Femur (tissue), 1 donor: ENCODE measurements around the gene WDR74.
"Not testable (repeated sequence)": the region's sequence is repeated elsewhere in the genome, so short reads cannot be mapped to it uniquely, and the experiment has no call there.

ENCODE experiments used
- DNase-seq: peaks from one replicate; pipeline ENCODE4 v3.0.0-alpha.2; 2017

The WDR74 gene

DNA sequence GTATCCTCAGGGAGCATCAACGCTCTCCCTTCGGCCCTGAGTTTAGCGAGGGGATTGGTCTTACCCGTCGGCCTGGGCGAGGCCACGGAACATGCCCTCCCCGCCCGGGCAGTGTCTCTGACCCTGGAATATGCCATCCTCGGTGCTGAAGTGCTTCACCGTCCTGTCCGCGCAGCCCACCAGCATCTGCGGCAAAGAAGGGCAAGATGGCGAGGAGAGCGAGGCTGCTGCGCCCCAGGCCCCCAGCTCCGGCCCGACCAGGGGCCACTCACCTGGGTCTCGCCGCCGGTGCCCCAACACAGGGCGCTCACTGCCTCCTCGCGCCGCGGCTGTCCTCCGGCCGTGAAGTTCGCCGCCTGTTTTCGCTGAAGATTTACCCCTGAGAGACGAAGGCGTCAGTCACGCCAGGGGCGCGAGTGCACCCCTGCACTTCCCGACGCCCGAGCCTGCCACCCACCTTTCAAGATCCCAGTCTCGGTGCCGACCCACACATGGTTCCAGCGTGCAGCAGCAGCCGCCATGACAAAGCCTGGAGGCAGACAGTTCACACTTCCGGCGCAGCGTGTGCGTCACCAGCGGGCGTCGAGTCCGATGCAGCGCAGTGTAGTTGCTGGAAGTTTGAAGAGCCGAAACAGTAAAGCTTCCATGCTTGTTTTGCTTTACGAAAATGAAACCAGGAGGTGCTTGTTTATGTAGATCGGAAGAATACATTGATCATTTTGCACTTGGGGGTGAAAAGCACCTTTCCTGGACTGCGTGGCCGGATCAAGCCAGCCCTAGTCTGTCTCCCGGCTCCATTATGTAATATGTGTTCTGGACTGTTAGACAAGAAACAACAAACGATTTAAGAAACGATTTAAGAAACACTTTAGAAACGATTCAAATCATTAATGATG is at the start of gene WDR74:
TSS of gene WDR74 (minus strand) at position 541 of the 896 bp plus-strand sequence. CDS start at position 521, 20 bp downstream.
- DNase-seq, result peak; percentile 97

DNA sequence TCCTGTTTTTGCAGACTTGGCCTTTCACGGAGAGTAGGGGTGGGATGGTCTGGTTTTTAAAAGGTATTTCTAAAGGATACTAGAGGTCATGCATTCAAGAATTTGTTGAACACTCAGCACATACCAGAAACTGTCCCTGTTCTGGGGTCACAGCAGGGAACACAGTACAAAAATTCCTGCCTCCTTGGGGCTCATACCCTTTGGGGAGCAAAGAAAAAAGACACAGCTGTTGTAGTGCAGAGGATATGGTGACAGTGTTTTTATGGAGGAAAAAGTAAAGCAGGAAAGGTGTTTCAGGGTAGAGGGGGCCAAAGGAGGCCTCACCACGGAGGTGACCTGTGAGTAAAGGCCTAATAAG is 49.7 kb upstream of the WDR74 start:
- DNase-seq, result no peak

DNA sequence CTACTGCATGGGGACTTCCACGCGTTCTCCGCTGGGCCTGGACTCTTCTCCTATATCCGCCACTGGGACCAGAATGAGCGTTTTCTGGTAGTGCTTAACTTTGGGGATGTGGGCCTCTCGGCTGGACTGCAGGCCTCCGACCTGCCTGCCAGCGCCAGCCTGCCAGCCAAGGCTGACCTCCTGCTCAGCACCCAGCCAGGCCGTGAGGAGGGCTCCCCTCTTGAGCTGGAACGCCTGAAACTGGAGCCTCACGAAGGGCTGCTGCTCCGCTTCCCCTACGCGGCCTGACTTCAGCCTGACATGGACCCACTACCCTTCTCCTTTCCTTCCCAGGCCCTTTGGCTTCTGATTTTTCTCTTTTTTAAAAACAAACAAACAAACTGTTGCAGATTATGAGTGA is 49.0 kb upstream of the WDR74 start:
- DNase-seq, result no peak

DNA sequence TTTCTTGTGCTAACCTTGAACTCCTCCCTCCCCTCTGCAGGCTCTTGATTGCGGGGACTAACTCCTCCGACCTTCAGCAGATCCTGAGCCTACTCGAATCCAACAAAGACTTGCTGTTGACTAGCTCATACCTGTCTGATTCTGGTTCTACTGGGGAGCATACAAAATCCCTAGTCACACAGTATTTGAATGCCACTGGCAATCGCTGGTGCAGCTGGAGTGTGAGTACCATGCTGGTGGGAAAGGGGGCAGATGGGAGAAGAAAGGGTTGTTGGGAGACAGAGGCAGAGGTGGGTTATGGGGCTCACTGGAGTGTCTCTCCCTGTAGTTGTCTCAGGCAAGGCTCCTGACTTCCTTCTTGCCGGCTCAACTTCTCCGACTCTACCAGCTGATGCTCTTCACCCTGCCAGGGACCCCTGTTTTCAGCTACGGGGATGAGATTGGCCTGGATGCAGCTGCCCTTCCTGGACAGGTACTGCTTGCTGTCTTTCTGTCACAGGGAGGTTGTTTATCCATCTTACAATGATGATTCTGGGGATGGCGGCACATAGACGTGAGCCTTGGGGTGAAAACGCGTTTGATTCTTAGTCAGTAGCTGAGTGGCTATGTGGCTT is 45.9 kb upstream of the WDR74 start:
- DNase-seq, result no peak

GRCh38 chr11:62883673-62884072 is 44.3 kb upstream of the WDR74 start:
- no peak for DNase-seq

- no peak for DNase-seq
These were observed 43.6 kb upstream of the WDR74 start for GRCh38 chr11:62882788-62883501.

DNA sequence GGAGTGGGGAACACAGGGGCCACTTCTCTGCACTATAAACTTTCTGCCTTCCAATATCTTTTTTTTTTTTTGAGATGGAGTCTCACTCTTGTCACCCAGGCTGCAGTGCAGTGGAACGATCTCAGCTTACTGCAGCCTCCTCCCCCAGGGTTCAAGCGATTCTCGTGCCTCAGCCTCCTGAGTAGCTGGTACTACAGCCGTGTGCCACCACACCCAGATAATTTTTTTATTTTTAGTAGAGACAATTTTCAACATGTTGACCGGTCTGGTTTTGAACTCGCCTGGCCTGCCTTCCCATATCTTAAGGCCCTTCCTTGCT is 43.0 kb upstream of the WDR74 start:
- DNase-seq, result no peak

- DNase-seq, result peak; percentile 97
These were observed 42.4 kb upstream of the WDR74 start for GRCh38 chr11:62881579-62882430.

DNA sequence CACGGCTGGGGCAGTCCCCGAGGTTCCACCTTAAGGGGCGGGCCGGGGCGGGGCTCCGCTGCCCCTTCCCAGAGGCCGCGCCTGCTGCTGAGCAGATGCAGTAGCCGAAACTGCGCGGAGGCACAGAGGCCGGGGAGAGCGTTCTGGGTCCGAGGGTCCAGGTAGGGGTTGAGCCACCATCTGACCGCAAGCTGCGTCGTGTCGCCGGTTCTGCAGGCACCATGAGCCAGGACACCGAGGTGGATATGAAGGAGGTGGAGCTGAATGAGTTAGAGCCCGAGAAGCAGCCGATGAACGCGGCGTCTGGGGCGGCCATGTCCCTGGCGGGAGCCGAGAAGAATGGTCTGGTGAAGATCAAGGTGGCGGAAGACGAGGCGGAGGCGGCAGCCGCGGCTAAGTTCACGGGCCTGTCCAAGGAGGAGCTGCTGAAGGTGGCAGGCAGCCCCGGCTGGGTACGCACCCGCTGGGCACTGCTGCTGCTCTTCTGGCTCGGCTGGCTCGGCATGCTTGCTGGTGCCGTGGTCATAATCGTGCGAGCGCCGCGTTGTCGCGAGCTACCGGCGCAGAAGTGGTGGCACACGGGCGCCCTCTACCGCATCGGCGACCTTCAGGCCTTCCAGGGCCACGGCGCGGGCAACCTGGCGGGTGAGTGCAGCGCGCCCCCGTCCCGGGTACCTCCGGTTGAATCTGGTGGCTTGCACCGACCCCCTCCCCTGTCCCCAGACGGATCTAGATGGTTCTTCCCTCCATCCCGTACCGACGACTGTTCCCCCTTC is 41.6 kb upstream of the WDR74 start, which contains the start of gene SLC3A2:
TSS of gene SLC3A2 (plus strand) at position 94 of the 776 bp plus-strand sequence. CDS start at position 222, 128 bp downstream.
- peak; percentile 93 for DNase-seq

- DNase-seq, result no peak
These were observed 40.9 kb upstream of the WDR74 start for GRCh38 chr11:62880231-62880802.

DNA sequence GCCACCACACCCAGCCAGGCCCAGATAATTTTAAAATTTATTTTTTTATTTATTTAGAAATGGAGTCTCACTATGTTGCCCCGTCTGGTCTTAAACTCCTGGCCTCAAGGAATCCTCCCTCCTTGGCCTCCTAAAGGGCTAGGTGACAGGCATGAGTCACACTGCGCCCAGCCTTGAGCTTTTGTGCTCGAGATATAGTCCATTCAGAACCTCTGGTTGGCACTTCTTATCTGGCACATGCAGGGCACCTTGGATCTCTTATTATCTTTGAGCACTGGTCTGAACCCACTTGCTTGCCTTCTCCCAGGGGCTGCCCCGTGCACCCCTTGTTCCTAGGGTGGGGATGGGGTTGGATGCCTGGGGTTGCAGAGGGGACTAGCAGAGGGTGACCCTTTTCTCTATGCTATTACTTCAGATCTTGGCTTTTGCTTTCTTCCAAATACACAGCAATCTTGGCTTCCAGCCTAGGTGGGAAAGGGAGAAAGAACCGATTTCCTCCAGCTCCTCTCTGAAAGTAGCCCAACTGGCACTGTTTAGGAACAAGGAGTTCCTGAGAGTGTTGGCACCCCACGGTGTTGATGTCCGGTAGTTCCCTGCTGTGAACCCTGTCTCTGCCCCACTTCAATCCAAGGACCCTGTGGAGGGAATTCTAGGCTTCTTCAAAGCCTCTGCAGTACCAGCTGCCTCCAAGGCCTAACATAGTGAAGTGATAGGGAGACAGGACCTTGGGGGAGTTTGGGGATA is 40.0 kb upstream of the WDR74 start:
- no peak for DNase-seq

GRCh38 chr11:62876712-62877111 is 37.3 kb upstream of the WDR74 start:
- DNase-seq, result no peak

- no peak for DNase-seq
These were observed 36.5 kb upstream of the WDR74 start for GRCh38 chr11:62875698-62876478.

DNA sequence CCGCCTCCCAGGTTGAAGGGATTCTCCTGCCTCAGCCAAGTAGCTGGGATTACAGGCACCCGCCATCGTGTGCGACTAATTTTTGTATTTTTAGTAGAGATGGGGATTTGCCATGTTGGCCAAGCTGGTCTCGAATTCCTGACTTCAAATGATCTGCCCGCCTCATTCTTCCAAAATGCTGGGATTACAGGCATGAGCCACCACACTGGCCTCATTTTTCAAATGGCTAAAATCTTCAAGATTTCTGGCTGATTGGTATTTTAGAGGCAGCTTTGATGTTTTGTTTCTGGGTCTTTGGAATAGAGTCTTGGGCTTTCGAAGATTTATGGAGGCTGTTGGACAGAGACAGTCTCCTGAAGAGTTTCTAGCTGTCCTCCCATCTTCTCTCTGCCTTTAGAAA is 35.5 kb upstream of the WDR74 start:
- DNase-seq, result no peak

DNA sequence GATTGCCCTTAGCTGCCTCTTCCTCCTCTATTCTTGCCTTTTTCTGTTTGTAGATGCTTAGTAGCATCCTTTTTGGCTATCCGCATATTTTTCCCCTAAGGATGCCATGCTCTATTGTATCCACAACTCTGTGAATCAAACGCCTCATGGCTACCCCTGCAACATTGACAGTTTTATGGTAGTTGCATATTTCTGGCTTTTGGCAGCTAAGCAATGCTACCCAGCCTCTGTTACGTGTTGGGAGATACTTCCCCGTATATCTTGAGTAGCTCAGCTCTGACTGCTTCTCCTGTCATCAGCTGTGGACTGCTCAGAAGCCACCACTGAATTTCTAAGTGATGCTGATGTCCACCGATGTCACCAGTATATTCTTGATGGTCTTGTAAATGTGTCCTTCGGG is 26.2 kb upstream of the WDR74 start:
- no peak for DNase-seq

DNA sequence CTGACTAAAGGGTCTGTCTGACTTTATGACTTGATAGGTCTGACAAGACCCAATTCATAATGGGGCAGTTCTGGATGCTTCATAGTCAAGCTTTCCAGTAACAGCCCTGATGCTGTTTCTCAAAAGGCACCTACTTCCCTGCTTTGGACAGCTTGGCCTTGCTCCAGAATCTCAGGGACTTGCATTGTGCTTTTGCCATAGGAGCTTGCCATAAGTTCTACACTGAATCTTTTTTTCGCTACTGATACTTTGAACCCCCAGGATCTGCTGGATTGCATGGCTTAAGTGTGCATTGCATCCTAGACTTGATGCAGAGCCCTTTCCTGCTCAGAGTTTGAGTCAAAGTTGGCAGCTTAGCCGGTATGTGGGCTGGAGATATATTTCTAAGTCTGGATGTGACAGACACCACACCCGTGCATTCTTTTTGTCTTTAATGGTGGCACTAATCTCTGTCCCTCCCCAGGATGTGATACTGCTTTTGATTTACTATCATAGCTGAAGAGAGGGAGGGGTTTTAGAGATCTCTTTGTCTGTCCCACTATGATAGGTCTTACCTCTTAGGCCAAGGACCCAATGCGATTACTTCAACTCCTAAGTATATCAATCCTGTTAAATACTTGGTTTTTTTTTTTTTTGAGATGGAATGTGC is 24.4 kb upstream of the WDR74 start:
- no peak for DNase-seq

- DNase-seq, result not testable (repeated sequence)
These were observed 22.3 kb upstream of the WDR74 start for GRCh38 chr11:62861564-62862192.

GRCh38 chr11:62860835-62861563 is 21.6 kb upstream of the WDR74 start:
- DNase-seq, result no peak
